ENCODE results near the gene MARCHF10.

- TF ChIP-seq POLR2AphosphoS5 (IDR thresholded peaks at IDR 0.05) = no peak
- TF ChIP-seq POLR2A (IDR thresholded peaks at IDR 0.05) = no peak
- no peak for TF ChIP-seq CTCF (IDR thresholded peaks at IDR 0.05)
Measured at GRCh38 chr17:62774338-62774737, 33.8 kb downstream of the MARCHF10 start.
